PC-3 (cell line): ENCODE data around the gene SLFN5. TPM values are rescaled to one million over a fixed set of nuclear protein-coding genes. Genes with fewer than 3 reads are reported as not detected.
"Not testable (repeated sequence)": the region's sequence is repeated elsewhere in the genome, so short reads cannot be mapped to it uniquely, and the experiment has no call there.

Source experiments
- ATAC-seq: fragments of 200-7000 bp; cut with Tn5 transposase; 2 replicates; pipeline ENCODE4 v1.9.1; 2020; ENCODE audit warnings: mild to moderate bottlenecking, moderate library complexity
- Bru-seq: library from RNA; stranded (reverse); fragments of 400-500 nt; gene quantifications from one replicate; lab custom pipeline; 2021; lab: Mats Ljungman, UMichigan
- BruChase-seq, 2 experiments: library from RNA; stranded (reverse); fragments of 400-500 nt; gene quantifications; one replicate each; lab custom pipeline; 2021; lab: Mats Ljungman, UMichigan
- BruUV-seq: library from RNA; stranded (reverse); fragments of 400-500 nt; replicated peaks from 2 replicates; lab custom pipeline; 2021; lab: Mats Ljungman, UMichigan
- CTCF ChIA-PET: fragments of 300-600 bp; sonication (Branson Sonifier 250); formaldehyde crosslinking; loops from one replicate; lab custom pipeline; 2022; ENCODE audit warnings: antibody characterized with exemption; lab: Charles Lee
- POLR2A ChIA-PET: fragments of 300-600 bp; sonication (Branson Sonifier 250); formaldehyde crosslinking; loops from one replicate; lab custom pipeline; 2022; ENCODE audit warnings: antibody characterized with exemption; ENCODE audit not compliant: unreplicated experiment; lab: Charles Lee
- DNase-seq: peaks from one replicate; pipeline ENCODE4 v3.0.0-alpha.2; 2015
- H2AFZ ChIP-seq: fragments of 300-600 bp; sonication (generic); 2 replicates; pipeline ENCODE4 v1.6.0; 2016; ENCODE audit warnings: antibody characterized with exemption, low read length
- H3F3A ChIP-seq: fragments of 300-600 bp; sonication (generic); one replicate; pipeline ENCODE4 v1.6.0; 2017; ENCODE audit warnings: antibody characterized with exemption, low read length, control low read depth, mild to moderate bottlenecking; ENCODE audit not compliant: unreplicated experiment
- H3K27ac ChIP-seq: fragments of 300-600 bp; sonication (generic); 2 replicates; pipeline ENCODE4 v1.5.1; 2016; ENCODE audit warnings: mild to moderate bottlenecking, low read length
- H3K27me3 ChIP-seq: fragments of 300-600 bp; sonication (generic); 2 replicates; pipeline ENCODE4 v1.6.1; 2016; ENCODE audit warnings: low read length, mixed read lengths
- H3K36me3 ChIP-seq: fragments of 300-600 bp; sonication (generic); 2 replicates; pipeline ENCODE4 v1.6.1; 2016; ENCODE audit warnings: low read depth, mixed run types, low read length, mixed read lengths
- H3K4me1 ChIP-seq: fragments of 300-600 bp; sonication (generic); 2 replicates; pipeline ENCODE4 v1.5.1; 2016; ENCODE audit warnings: low read length; ENCODE audit not compliant: insufficient read depth
- H3K4me2 ChIP-seq: fragments of 300-600 bp; sonication (generic); 2 replicates; pipeline ENCODE4 v1.6.0; 2016; ENCODE audit warnings: low read length
- H3K4me3 ChIP-seq: fragments of 300-600 bp; sonication (generic); 2 replicates; pipeline ENCODE4 v1.5.1; 2016; ENCODE audit warnings: mild to moderate bottlenecking, low read length, mixed read lengths
- H3K79me2 ChIP-seq: fragments of 300-600 bp; sonication (generic); 2 replicates; pipeline ENCODE4 v1.6.1; 2017; ENCODE audit warnings: low read length, mixed read lengths
- H3K9ac ChIP-seq: fragments of 300-600 bp; sonication (generic); 2 replicates; pipeline ENCODE4 v1.6.0; 2016; ENCODE audit warnings: mild to moderate bottlenecking, low read length
- H3K9me2 ChIP-seq: fragments of 300-600 bp; sonication (generic); replicated peaks from 2 replicates; pipeline ENCODE4 v1.6.1; 2016; ENCODE audit warnings: mixed run types, low read length, mixed read lengths
- H3K9me3 ChIP-seq: fragments of 300-600 bp; sonication (generic); 2 replicates; pipeline ENCODE4 v1.6.1; 2016; ENCODE audit warnings: low read length, mixed read lengths
- H4K20me1 ChIP-seq: fragments of 300-600 bp; sonication (generic); 2 replicates; pipeline ENCODE4 v1.6.1; 2016; ENCODE audit warnings: low read length, mixed read lengths
- CTCF ChIP-seq: fragments of 300-600 bp; sonication (generic); conservative IDR thresholded peaks from 2 replicates; pipeline ENCODE4 v1.5.1; 2017; ENCODE audit warnings: antibody characterized with exemption, low read depth, mild to moderate bottlenecking, low read length
- EZH2 ChIP-seq: fragments of 300-600 bp; sonication (generic); IDR thresholded peaks from one replicate; pipeline ENCODE4 v1.6.1; 2017; ENCODE audit warnings: antibody characterized with exemption, mild to moderate bottlenecking, low read length; ENCODE audit not compliant: unreplicated experiment
- EZH2phosphoT487 ChIP-seq: fragments of 300-600 bp; sonication (generic); IDR thresholded peaks from 2 replicates; pipeline ENCODE4 v1.6.1; 2018; ENCODE audit warnings: mild to moderate bottlenecking, antibody characterized with exemption, low read length, borderline replicate concordance
- intact Hi-C: fragments of 100-400 bp; cut with micrococcal nuclease; formaldehyde crosslinking; loops from 2 replicates; pipeline ENCODE4 v1.9.0; 2023
- long read RNA-seq: library from polyadenylated mRNA; unstranded; transcript quantifications from one replicate; pipeline ENCODE4 v2.0.0, GENCODE V29; 2021; ENCODE audit not compliant: unreplicated experiment
- total RNA-seq: library from RNA; depleted of rRNA; stranded (reverse); fragments of >200 nt; gene quantifications from 2 replicates; pipeline ENCODE4 v1.2.3, GENCODE V29; 2014; rRNA removed

The SLFN5 gene
- 7.5 and 14.5 TPM in 2 replicates for total RNA-seq
- Bru-seq, nascent RNA = percentile 96 among the genes with signal in this experiment
- BruChase-seq, experiment 1, labeled RNA remaining after a 6-hour chase = percentile 90 among the genes with signal in this experiment
- percentile 96 among the genes with signal in this experiment for BruChase-seq, experiment 2, labeled RNA remaining after a 2-hour chase
- long read RNA-seq, full-length matches to known transcripts = 41 of 113 reads
- long read RNA-seq, partial matches to known transcripts = 54 of 113 reads
- long read RNA-seq, other reads (novel, unspliced or antisense) = 18 of 113 reads

- no peaks in the 10 kb centered on the region for H4K20me1 ChIP-seq
- H3K27me3 ChIP-seq = no peaks in the 10 kb centered on the region
- intact Hi-C loops = loop anchor here (5.0 kb wide), 1 partner anchor 71 kb away; no protein-coding TSS in a partner anchor
- no peaks in the 10 kb centered on the region for H3K36me3 ChIP-seq
- no peaks in the 10 kb centered on the region for H3K9me2 ChIP-seq
- BruUV-seq = TSS peak; percentile 72
- H3K79me2 ChIP-seq = peaks cover 34% of the 10 kb centered on the region
- ATAC-seq (peak; percentile 74), DNase-seq (peak; percentile 83)
- TF ChIP-seq EZH2phosphoT487 (no peak), EZH2 (no peak), CTCF (no peak)
- ChIA-PET CTCF (interaction anchor here (0.5 kb wide), 1 partner anchor 537 kb away, joined by 3 read pairs; no protein-coding TSS in a partner anchor), POLR2A (interaction anchor here (0.6 to 0.8 kb wide), 2 partner anchors 15 kb away, joined by 3 to 5 read pairs; no protein-coding TSS in a partner anchor)
- H3F3A ChIP-seq = peaks cover 4% of the 10 kb centered on the region
- H3K9me3 ChIP-seq = no peaks in the 10 kb centered on the region
- H2AFZ ChIP-seq = peak within 1 kb of the TSS; percentile 96
- H3K4me2 ChIP-seq = peak within 1 kb of the TSS; percentile 96
- H3K4me3 ChIP-seq = peak within 1 kb of the TSS; percentile 88
- H3K4me1 ChIP-seq = peaks cover 40% of the 10 kb centered on the region
- peak within 1 kb of the TSS; percentile 94 for H3K9ac ChIP-seq
- peak within 1 kb of the TSS; percentile 98 for H3K27ac ChIP-seq
These were observed at the start of gene SLFN5 for GRCh38 chr17:35242805-35243560. TSS of gene SLFN5 (plus strand) at chr17:35243072. CDS start at chr17:35258691, 15,619 bp downstream.

GRCh38 chr17:35194001-35194400, 48.9 kb upstream of the SLFN5 start, which contains the start of gene SLC35G3:
TSS of gene SLC35G3 (minus strand) at chr17:35194393. CDS start at chr17:35194307, 86 bp downstream.
- H3K4me3 ChIP-seq, intact Hi-C loops, H3K27me3 ChIP-seq, H3K9ac ChIP-seq, H3K9me2 ChIP-seq, H4K20me1 ChIP-seq, H3K4me2 ChIP-seq, H3K79me2 ChIP-seq, CTCF ChIA-PET, POLR2A ChIA-PET, H3K36me3 ChIP-seq, H3K4me1 ChIP-seq, H2AFZ ChIP-seq, BruUV-seq, H3K9me3 ChIP-seq, H3K27ac ChIP-seq, H3F3A ChIP-seq, ATAC-seq, DNase-seq: not testable (repeated sequence)

GRCh38 chr17:35195062-35195461, 47.8 kb upstream of the SLFN5 start:
- BruUV-seq, CTCF ChIA-PET, H3K9ac ChIP-seq, H3K79me2 ChIP-seq, ATAC-seq, H2AFZ ChIP-seq, H3K4me2 ChIP-seq, H3K4me3 ChIP-seq, H3K27ac ChIP-seq, H3F3A ChIP-seq, H3K27me3 ChIP-seq, DNase-seq, H3K4me1 ChIP-seq, H3K9me2 ChIP-seq, intact Hi-C loops, H3K9me3 ChIP-seq, H4K20me1 ChIP-seq, H3K36me3 ChIP-seq, POLR2A ChIA-PET: not testable (repeated sequence)

- H3K4me2 ChIP-seq, H3K9me2 ChIP-seq, H3K36me3 ChIP-seq, H3F3A ChIP-seq, POLR2A ChIA-PET, H3K27me3 ChIP-seq, DNase-seq, H3K27ac ChIP-seq, CTCF ChIA-PET, H4K20me1 ChIP-seq, H3K9ac ChIP-seq, intact Hi-C loops, ATAC-seq, H3K9me3 ChIP-seq, BruUV-seq, H3K79me2 ChIP-seq, H2AFZ ChIP-seq, H3K4me1 ChIP-seq, H3K4me3 ChIP-seq: not testable (repeated sequence)
These were observed 40.3 kb upstream of the SLFN5 start for GRCh38 chr17:35202582-35202981.
